MCF 10A (cell line): ENCODE measurements around the gene INCA1. TPM values are rescaled to one million over a fixed set of nuclear protein-coding genes. Genes with fewer than 3 reads are reported as not detected.

Source experiments
- BruUV-seq: library from RNA; stranded (reverse); fragments of 400-500 nt; replicated peaks from 2 replicates; lab custom pipeline; 2021; lab: Mats Ljungman, UMichigan
- CTCF ChIA-PET: fragments of 300-600 bp; sonication (Branson Sonifier 250); formaldehyde crosslinking; extraction: SDS; loops from one replicate; lab custom pipeline; 2021; ENCODE audit warnings: antibody characterized with exemption, inconsistent platforms; lab: Yijun Ruan, JAX
- POLR2A ChIA-PET: fragments of 300-600, 350-650 bp; sonication (Branson Sonifier 250); formaldehyde crosslinking; extraction: SDS; loops from one replicate; lab custom pipeline; 2020; ENCODE audit warnings: antibody characterized with exemption, inconsistent platforms; lab: Yijun Ruan, JAX
- DNase-seq: peaks from one replicate; pipeline ENCODE4 v3.0.0-alpha.2; 2018; ENCODE audit not compliant: unreplicated experiment
- H3K27ac Mint-ChIP-seq: one replicate; pipeline ENCODE4 v1.8.0; 2022; ENCODE audit warnings: mild to moderate bottlenecking, low read depth, mixed read lengths; ENCODE audit not compliant: unreplicated experiment
- H3K27me3 Mint-ChIP-seq: one replicate; pipeline ENCODE4 v1.8.0; 2022; ENCODE audit warnings: mixed read lengths; ENCODE audit not compliant: insufficient read depth, unreplicated experiment
- H3K36me3 Mint-ChIP-seq: one replicate; pipeline ENCODE4 v1.8.0; 2022; ENCODE audit warnings: mild to moderate bottlenecking, moderate library complexity, mixed read lengths; ENCODE audit not compliant: insufficient read depth, unreplicated experiment
- H3K4me1 Mint-ChIP-seq: one replicate; pipeline ENCODE4 v1.8.0; 2022; ENCODE audit warnings: mixed read lengths; ENCODE audit not compliant: insufficient read depth, unreplicated experiment
- H3K4me3 Mint-ChIP-seq: one replicate; pipeline ENCODE4 v1.8.0; 2022; ENCODE audit warnings: mild to moderate bottlenecking, moderate library complexity, mixed read lengths; ENCODE audit not compliant: unreplicated experiment
- H3K9me3 Mint-ChIP-seq: one replicate; pipeline ENCODE4 v1.8.0; 2022; ENCODE audit warnings: mixed read lengths; ENCODE audit not compliant: unreplicated experiment
- intact Hi-C: fragments of 100-400 bp; cut with micrococcal nuclease; formaldehyde crosslinking; loops from 2 replicates; pipeline ENCODE4 v1.14.1; 2022
- total RNA-seq: library from RNA; stranded (reverse); gene quantifications from 2 replicates; pipeline ENCODE4 v1.2.3, GENCODE V29; 2022
- TF ChIP-seq, protein P1 (sequence below): fragments of 200-600 bp; IDR thresholded peaks from one replicate; pipeline ENCODE4 v1.8.0; 2022; ENCODE audit warnings: antibody characterized with exemption, mild to moderate bottlenecking; ENCODE audit not compliant: unreplicated experiment

The INCA1 gene
- total RNA-seq, 1 experiment from 2014 or later: 0.44 TPM

- Mint-ChIP-seq H3K36me3 (peaks cover 57% of the 10 kb centered on the region), H3K27ac (no peak overlapping the region), H3K9me3 (no peaks in the 10 kb centered on the region), H3K4me1 (peaks cover 12% of the 10 kb centered on the region), H3K27me3 (no peaks in the 10 kb centered on the region), H3K4me3 (no peak overlapping the region)
- CTCF ChIA-PET: interaction anchor here (1.2 to 1.4 kb wide), 2 partner anchors 9 to 11 kb away, joined by 3 to 4 read pairs; no protein-coding TSS in a partner anchor
- no TSS peak for BruUV-seq
- POLR2A ChIA-PET: interaction anchor here (0.6 to 0.7 kb wide), 2 partner anchors 53 to 1355 kb away, joined by 3 read pairs; no protein-coding TSS in a partner anchor
- no peak for DNase-seq
- TF ChIP-seq, protein P1, sequence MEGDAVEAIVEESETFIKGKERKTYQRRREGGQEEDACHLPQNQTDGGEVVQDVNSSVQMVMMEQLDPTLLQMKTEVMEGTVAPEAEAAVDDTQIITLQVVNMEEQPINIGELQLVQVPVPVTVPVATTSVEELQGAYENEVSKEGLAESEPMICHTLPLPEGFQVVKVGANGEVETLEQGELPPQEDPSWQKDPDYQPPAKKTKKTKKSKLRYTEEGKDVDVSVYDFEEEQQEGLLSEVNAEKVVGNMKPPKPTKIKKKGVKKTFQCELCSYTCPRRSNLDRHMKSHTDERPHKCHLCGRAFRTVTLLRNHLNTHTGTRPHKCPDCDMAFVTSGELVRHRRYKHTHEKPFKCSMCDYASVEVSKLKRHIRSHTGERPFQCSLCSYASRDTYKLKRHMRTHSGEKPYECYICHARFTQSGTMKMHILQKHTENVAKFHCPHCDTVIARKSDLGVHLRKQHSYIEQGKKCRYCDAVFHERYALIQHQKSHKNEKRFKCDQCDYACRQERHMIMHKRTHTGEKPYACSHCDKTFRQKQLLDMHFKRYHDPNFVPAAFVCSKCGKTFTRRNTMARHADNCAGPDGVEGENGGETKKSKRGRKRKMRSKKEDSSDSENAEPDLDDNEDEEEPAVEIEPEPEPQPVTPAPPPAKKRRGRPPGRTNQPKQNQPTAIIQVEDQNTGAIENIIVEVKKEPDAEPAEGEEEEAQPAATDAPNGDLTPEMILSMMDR: no peak
- intact Hi-C loops: no loop called here
Measured at GRCh38 chr17:5022171-5022711, 24.9 kb upstream of the INCA1 start.

GRCh38 chr17:5020502-5021023 lies 23.2 kb upstream of the INCA1 start:
- CTCF ChIA-PET: interaction anchor here (0.6 to 1.2 kb wide), 2 partner anchors 33 to 40 kb away, joined by 3 to 4 read pairs; no protein-coding TSS in a partner anchor
- POLR2A ChIA-PET: no interaction called here
- Mint-ChIP-seq H3K36me3 (peaks cover 73% of the 10 kb centered on the region), H3K27ac (no peak overlapping the region), H3K9me3 (no peaks in the 10 kb centered on the region), H3K27me3 (no peaks in the 10 kb centered on the region), H3K4me1 (peaks cover 4% of the 10 kb centered on the region), H3K4me3 (no peak overlapping the region)
- no TSS peak for BruUV-seq
- DNase-seq: no peak
- intact Hi-C loops: no loop called here
- TF ChIP-seq, protein P1: no peak

DNA sequence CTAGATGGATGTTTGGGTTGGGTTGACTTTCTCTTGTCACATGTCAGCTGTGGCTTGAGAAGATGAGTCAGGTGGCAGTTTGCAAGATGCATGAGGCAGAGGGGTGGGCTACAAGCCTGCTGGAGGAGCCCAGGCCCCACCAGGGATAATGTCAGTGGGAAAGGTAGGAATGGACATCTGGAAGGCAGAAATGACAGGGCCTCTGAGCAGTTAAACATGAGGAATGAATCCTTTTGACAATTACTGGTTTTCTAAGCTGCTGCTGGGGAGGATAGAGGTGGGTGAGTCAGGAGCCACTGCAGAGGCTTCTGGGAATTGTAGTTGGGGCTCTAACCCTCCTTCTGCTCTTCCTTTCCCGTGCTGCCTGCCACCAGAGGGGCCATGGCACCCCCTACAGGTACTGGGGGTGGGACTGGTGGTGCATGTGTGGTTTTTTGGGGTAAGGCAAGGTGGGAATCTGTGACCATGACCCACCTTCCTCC lies 22.2 kb upstream of the INCA1 start:
- no peaks in the 10 kb centered on the region for H3K27me3 Mint-ChIP-seq
- POLR2A ChIA-PET: interaction anchor here (1.2 kb wide), 2 partner anchors 10 to 32 kb away, joined by 3 to 4 read pairs; partner anchors contain the start of gene CAMTA2
- TF ChIP-seq, protein P1: no peak
- H3K4me1 Mint-ChIP-seq: peaks cover 4% of the 10 kb centered on the region
- no peak overlapping the region for H3K4me3 Mint-ChIP-seq
- H3K36me3 Mint-ChIP-seq: peaks cover 81% of the 10 kb centered on the region
- BruUV-seq: no TSS peak
- CTCF ChIA-PET: interaction anchor here (0.6 to 1.7 kb wide), 3 partner anchors 15 to 39 kb away, joined by 3 to 4 read pairs (median 4); no protein-coding TSS in a partner anchor
- H3K27ac Mint-ChIP-seq: no peak overlapping the region
- intact Hi-C loops: no loop called here
- DNase-seq: peak; percentile 13
- H3K9me3 Mint-ChIP-seq: no peaks in the 10 kb centered on the region

- BruUV-seq: no TSS peak
- Mint-ChIP-seq H3K4me3 (no peak overlapping the region), H3K9me3 (no peaks in the 10 kb centered on the region), H3K27ac (no peak overlapping the region), H3K36me3 (peaks cover 77% of the 10 kb centered on the region), H3K27me3 (no peaks in the 10 kb centered on the region), H3K4me1 (peaks cover 10% of the 10 kb centered on the region)
- TF ChIP-seq, protein P1: no peak
- ChIA-PET POLR2A (no interaction called here), CTCF (interaction anchor here (0.6 kb wide), 1 partner anchor 452 kb away, joined by 5 read pairs; no protein-coding TSS in a partner anchor)
- intact Hi-C loops: no loop called here
- no peak for DNase-seq
Measured at GRCh38 chr17:5014357-5014756, 17.0 kb upstream of the INCA1 start.
